ENCODE measurements around the gene RAD52.

RAD52 gene

GRCh38 chr12:913919-914698, 35.4 kb downstream of the RAD52 start:
- DNase-seq (ENCODE audit: low read depth): no peak

GRCh38 chr12:912466-913235, 36.8 kb downstream of the RAD52 start:
- no peak for DNase-seq (ENCODE audit: low read depth)

GRCh38 chr12:911191-911826, 38.2 kb downstream of the RAD52 start:
- no peak for DNase-seq (ENCODE audit: low read depth)

GRCh38 chr12:910416-910815, 39.1 kb downstream of the RAD52 start:
- DNase-seq (ENCODE audit: low read depth): no peak

- DNase-seq (ENCODE audit: low read depth): no peak
These were observed 39.6 kb downstream of the RAD52 start for GRCh38 chr12:909861-910260.

GRCh38 chr12:907413-908185, 41.9 kb downstream of the RAD52 start:
- DNase-seq (ENCODE audit: low read depth): no peak

GRCh38 chr12:906062-906585, 43.4 kb downstream of the RAD52 start:
- DNase-seq (ENCODE audit: low read depth): no peak

GRCh38 chr12:905261-906031, 44.0 kb downstream of the RAD52 start:
- no peak for DNase-seq (ENCODE audit: low read depth)

GRCh38 chr12:904010-904414, 45.5 kb downstream of the RAD52 start:
- DNase-seq (ENCODE audit: low read depth): no peak

GRCh38 chr12:903055-903454, 46.4 kb downstream of the RAD52 start:
- DNase-seq (ENCODE audit: low read depth): no peak

GRCh38 chr12:902581-902980, 46.9 kb downstream of the RAD52 start:
- DNase-seq (ENCODE audit: low read depth): no peak

- DNase-seq (ENCODE audit: low read depth): no peak
These were observed 52.1 kb downstream of the RAD52 start for GRCh38 chr12:897386-897785.

GRCh38 chr12:896031-896430, 53.5 kb downstream of the RAD52 start:
- no peak for DNase-seq (ENCODE audit: low read depth)

- DNase-seq (ENCODE audit: low read depth): no peak
These were observed 55.3 kb downstream of the RAD52 start for GRCh38 chr12:894226-894625.

GRCh38 chr12:886206-886605, 63.3 kb downstream of the RAD52 start:
- no peak for DNase-seq (ENCODE audit: low read depth)

- no peak for DNase-seq (ENCODE audit: low read depth)
These were observed 63.8 kb downstream of the RAD52 start for GRCh38 chr12:885701-886100.

GRCh38 chr12:884746-885414, 64.6 kb downstream of the RAD52 start:
- DNase-seq (ENCODE audit: low read depth): no peak

- no peak for DNase-seq (ENCODE audit: low read depth)
These were observed 68.8 kb downstream of the RAD52 start for GRCh38 chr12:880656-881055.

GRCh38 chr12:879641-880040, 69.9 kb downstream of the RAD52 start:
- DNase-seq (ENCODE audit: low read depth): no peak

- no peak for DNase-seq (ENCODE audit: low read depth)
These were observed 75.5 kb downstream of the RAD52 start for GRCh38 chr12:873954-874353.

- no peak for DNase-seq (ENCODE audit: low read depth)
These were observed 79.1 kb downstream of the RAD52 start for GRCh38 chr12:870378-870777.
